SHP77 (cell line): ENCODE data around the gene ZEB2.
A peak's percentile ranks its signal among the peaks of the same experiment; 100 is the strongest.

ENCODE experiments used
- DNase-seq, 2 experiments: peaks; one replicate each; lab custom pipeline; 2025; lab: John Stamatoyannopoulos, UW

The ZEB2 gene

GRCh38 chr2:144512891-144513351 is 7.0 kb downstream of the ZEB2 start:
- DNase-seq, result no peak

- no peak for DNase-seq
These were observed 7.4 kb downstream of the ZEB2 start for GRCh38 chr2:144512470-144512869.

GRCh38 chr2:144511937-144512336 is 8.0 kb downstream of the ZEB2 start:
- no peak for DNase-seq

- DNase-seq, result no peak
These were observed 8.6 kb downstream of the ZEB2 start for GRCh38 chr2:144511226-144511810.

- DNase-seq, result no peak
These were observed 9.5 kb downstream of the ZEB2 start for GRCh38 chr2:144510294-144510991.

GRCh38 chr2:144509879-144510221 is 10.1 kb downstream of the ZEB2 start:
- DNase-seq, result no peak

GRCh38 chr2:144509001-144509878 is 10.7 kb downstream of the ZEB2 start:
- no peak for DNase-seq

- DNase-seq, result no peak
These were observed 11.6 kb downstream of the ZEB2 start for GRCh38 chr2:144508172-144508851.

GRCh38 chr2:144507441-144508171 is 12.3 kb downstream of the ZEB2 start:
- no peak for DNase-seq

- no peak for DNase-seq
These were observed 14.6 kb downstream of the ZEB2 start for GRCh38 chr2:144505245-144505831.

GRCh38 chr2:144504218-144504641 is 15.7 kb downstream of the ZEB2 start:
- no peak for DNase-seq

GRCh38 chr2:144503242-144503641 is 16.7 kb downstream of the ZEB2 start:
- no peak for DNase-seq

- DNase-seq, result no peak
These were observed 17.6 kb downstream of the ZEB2 start for GRCh38 chr2:144502369-144502768.

- no peak for DNase-seq
These were observed 18.3 kb downstream of the ZEB2 start for GRCh38 chr2:144501627-144502026.

- DNase-seq, result no peak
These were observed 18.8 kb downstream of the ZEB2 start for GRCh38 chr2:144501118-144501517.

- DNase-seq, result no peak
These were observed 19.4 kb downstream of the ZEB2 start for GRCh38 chr2:144500563-144500962.

- DNase-seq, result no peak
These were observed 21.6 kb downstream of the ZEB2 start for GRCh38 chr2:144498277-144498676.

- DNase-seq, result no peak
These were observed 22.8 kb downstream of the ZEB2 start for GRCh38 chr2:144496977-144497598.

- peak in 1 of 2 experiments; percentile 7 for DNase-seq
These were observed 23.6 kb downstream of the ZEB2 start for GRCh38 chr2:144496092-144496976.
